ENCODE measurements around the gene BHLHE40.

BHLHE40 gene

DNA sequence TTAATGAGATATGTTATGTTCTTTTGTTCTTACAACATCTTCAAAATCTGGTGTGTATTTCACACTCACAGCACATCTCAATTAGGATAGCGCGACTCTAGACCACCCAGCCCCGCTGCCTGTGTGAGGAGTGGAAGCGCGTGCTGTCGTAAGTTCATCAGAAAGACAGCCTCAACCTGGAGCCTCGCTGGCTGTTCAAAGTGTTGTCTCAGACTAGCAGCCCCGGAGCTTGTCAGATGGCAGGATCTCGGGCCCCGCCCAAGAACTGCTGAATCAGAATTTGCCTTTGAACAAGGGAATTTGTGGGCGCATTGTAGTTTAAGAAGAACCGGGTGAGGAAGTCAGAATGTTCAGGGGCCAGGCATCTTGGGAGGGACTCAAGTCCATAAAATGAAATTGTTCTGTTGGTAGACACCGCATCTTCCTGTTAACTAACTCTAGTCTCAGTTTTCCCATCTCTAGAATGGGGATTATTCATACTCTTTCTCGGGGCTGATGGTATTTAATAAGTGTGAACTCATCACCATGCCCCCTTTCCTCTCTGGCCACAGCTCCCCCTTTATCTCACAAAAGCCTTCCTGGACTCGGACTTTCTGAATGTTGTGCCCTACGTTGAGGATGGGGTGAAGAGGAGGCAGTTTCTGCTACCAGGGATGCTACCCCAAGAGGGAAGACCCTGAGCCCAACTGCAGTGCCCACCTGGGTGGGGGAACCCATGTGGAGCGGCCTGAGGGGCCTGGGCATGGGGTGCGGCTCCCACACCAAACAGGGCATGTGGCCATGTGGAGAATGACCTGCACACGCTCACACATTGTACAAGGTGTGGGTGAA, 40.4 kb downstream of the BHLHE40 start:
- DNase-seq (ENCODE audit: low read depth in 3 of 3) = peak; percentile 50 to 71 (median 58)

DNA sequence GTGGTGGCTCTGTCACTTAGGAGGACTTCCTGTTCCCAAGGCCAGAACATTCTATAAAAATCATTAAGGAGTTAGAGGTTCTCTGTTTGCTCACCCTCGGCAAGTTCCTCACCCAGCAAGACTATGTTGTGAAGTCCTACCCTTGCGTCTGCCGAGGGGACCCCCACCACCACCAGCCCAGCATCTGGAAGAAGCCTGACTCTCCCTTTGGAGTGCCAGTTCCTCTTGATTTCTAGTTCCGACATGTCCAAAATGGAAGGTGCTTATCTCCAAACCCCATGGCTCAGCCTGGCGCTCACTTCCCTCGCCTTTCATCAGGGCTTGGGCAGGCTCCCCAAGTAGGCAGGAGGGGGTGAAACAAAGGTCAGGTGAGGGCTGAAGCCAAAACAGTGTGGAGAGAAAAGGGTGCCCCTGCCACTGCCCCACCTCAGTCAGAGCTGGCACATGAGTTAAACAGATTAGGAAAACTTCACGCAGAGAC, 41.0 kb downstream of the BHLHE40 start:
- DNase-seq (ENCODE audit: low read depth in 3 of 3) = no peak

DNA sequence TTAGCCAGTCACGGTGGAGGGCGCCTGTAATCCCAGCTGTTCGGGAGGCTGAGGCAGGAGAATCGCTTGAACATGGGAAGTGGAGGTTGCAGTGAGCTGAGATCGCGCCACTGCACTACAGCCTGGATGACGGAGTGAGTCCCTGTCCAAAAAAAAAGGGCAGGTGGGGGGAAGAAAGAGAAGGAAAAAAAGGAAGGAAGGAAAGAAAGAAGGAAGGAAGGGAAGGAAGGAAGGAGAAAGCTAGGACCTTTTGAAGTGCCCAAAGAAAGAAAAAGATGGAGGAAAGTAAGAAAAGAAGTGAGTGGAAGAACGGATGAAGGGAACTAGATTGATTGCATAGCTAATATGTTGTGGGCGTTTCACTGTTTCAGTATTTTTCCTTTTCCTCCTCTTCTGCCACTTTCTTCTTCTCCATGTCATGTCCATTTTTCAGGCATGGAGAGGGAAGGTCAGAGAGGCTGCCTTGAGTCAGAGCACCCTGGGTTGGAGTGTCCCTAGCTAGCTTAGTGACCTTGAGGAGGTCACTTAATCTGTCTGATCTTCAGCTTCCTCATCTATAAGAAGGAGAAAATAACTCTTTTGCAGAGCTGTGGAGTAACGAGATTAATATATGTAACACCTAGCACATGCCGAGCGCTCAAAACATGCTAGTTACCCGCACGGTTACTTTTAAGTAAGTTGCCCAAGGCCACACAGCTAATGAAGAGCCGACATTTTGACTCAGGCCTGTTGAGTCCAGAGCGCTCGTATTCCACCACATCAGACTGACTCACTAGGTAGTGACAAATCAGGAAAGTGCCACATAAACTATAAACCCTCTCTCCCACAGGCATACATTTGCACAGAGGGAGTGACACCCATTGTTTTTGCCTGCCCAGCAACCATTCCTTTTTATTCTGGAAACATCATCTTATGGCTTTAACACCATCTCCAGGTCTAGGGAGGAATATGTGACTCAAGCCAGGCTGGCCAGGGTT, 42.2 kb downstream of the BHLHE40 start:
- DNase-seq (ENCODE audit: low read depth in 3 of 3) = no peak

DNA sequence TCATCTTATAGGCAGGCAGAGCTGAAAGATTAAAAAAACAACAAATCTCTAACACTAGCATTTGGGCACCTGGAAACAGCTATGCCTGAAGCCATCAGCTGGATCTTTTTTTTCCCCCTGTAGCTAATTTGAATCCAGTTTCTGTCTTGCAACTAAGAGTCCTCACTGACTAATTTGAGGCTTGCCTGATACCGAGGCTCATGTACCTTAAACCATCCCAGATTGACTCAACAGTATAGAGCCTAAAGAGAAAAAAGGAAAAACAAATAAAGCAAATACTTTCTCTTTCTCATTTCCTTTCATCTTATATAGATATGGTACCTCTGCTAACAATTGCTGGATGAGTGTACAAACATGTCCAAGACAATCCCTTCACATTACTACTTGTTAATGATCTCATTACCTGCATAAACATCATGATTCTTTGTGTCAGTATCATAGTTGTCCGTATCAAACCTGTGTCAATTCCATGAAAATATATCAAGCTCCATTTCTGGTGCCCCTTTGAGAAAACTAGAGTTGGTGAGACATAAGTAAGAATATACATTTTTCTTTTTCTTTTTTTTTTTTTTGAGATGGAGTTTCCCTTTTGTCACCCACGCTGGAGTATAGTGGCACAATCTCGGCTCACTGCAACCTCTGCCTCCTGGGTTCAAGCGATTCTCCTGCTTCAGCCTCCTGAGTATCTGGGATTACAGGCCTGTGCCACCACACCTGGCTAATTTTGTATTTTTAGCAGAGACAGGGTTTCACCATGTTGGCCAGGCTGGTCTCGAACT, 43.1 kb downstream of the BHLHE40 start:
- no peak for DNase-seq (ENCODE audit: low read depth in 3 of 3)

DNA sequence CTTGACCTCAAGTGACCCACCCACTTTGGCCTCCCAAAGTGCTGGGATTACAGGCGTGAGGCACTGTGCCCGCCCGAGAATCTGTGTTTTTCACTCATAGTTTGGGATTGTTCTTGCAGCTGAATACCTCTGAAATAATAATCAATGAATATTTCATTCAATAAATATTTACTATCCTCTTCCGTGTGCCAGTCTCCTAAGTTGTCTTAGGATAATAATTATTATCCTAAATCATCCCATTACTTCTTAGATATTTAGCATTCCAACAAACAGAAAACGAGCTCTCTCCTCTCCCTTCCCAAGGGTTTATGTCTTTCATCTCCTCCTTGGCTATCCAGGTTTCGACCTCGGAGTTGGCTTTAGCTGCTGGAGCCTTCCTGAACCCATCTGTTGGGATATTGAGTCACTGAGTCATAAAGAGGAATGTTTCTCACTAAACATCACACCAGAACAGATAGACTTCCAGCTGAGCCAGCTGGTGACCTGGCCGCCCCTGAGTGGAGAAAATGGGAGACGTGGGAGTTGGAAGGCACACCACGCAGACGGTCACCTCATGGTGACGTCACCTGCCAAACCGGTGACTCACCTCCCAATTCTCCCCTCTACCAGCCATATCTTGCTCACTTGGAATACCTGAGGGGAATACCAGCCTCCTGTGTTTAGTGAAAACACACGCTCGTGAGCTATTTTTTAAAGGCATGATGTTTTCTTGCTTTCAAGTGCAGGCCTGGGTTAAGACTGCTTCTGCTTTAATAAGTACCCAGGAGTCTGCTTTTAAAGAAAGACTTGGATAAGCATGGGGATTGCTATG, 43.9 kb downstream of the BHLHE40 start:
- peak in 1 of 3 donors; percentile 29 for DNase-seq (ENCODE audit: low read depth in 3 of 3)

DNA sequence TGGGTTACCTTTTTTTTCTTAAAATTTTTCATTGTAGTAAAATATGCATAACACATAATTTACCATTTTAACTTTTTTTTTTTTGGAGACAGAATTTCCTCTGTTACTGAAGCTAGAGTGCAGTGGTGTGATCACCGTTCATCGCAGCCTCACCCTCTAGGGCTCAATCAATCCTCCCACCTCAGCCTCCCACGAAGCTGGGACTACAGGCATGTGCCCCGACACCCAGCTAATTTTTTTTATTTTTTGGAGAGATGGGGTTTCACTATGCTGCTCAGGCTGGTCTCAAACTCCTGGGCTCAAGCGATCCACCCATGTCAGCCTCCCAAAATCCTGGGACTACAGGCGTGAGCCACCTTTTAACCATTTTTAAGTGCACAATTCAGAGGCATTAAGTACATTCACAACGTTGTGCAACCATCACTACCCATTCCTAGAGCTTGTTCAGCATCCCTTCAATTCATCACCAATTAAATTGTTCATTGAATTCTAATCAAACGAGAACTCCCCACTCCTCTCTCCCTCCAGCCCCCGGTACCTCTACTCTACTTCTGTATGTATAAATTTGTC, 44.6 kb downstream of the BHLHE40 start:
- DNase-seq (ENCODE audit: low read depth in 3 of 3) = no peak

DNA sequence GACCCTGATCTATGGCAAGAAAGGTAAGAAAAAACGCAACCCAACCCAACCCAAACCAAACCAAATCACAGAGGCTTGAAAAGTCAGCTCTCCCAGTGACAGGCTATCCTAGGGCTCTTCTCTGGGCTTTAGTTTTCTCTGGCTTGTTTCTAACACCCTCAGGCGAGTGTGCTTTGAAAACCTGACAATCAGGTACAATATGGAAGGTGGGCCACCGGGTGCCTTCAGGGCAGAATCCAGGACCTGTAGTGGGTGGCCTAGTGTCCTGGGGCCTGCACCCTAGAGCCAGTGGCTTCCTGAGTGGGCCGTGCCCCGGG, 46.8 kb downstream of the BHLHE40 start:
- no peak for DNase-seq (ENCODE audit: low read depth in 3 of 3)

DNA sequence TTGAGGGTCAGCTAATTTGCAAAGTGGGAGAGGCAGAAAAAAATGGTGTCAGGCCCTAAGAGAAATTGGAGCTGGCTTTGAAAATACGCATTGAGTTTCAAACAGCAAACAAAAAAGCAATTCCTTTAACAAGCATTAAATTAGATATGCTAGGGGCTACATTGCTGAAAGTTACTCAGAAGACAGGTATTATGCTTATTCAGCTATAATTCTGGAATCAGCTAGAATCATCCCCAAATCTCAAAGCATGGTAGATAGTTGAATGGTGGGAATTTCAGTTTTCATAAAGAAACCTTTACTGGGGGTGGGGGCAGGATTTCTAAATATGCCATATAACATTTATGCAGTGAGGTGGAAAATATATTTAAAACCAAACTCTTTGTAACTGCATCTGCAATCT, 50.5 kb downstream of the BHLHE40 start:
- no peak for DNase-seq (ENCODE audit: low read depth in 3 of 3)

DNA sequence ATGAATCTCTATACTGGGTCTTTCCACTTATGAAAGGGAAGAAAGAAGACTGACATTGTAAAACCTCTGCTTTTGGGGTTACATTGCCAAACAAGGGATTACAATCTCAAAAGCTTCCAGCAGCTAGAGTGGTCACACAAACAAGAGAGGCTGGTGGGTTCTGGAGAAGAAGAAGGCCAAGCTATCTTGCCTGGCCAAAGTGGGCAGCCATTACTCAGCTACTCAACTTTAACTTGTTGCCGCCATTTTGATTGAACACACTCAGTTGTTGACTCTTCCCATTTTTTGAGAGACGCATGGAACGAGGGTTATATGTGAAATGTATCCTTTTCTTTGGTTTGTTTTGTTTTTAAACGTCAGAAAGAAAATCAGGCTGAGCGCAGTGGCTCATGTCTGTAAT, 50.9 kb downstream of the BHLHE40 start:
- DNase-seq (ENCODE audit: low read depth in 3 of 3) = no peak

DNA sequence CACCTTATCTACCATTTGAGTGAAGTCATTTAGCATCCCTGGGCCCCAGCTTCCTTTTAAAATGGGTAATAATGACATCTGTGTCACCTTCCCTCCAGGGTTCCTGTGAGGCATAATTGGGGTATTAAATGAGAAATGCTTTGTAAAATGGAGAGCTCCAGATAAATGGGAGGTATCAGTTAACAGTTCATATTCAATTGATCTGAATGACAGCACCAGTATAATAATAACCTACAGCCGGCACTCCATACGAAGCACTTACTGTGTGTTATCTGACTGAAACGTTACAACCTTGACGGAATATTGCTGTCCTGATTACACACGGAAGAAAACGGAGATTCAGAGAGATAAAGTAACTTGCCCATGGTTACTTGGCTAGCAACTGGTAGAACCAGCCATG, 53.6 kb downstream of the BHLHE40 start:
- DNase-seq (ENCODE audit: low read depth in 3 of 3) = no peak
